GM21576 (cell line): ENCODE measurements around the gene FUT9.
A peak's percentile ranks its signal among the peaks of the same experiment; 100 is the strongest.

ENCODE experiments used
- ATAC-seq: cut with Tn5 transposase; IDR thresholded peaks from one replicate; pipeline ENCODE4 v1.9.1; 2021; ENCODE audit warnings: mild to moderate bottlenecking, moderate library complexity; ENCODE audit not compliant: unreplicated experiment

Gene FUT9

DNA sequence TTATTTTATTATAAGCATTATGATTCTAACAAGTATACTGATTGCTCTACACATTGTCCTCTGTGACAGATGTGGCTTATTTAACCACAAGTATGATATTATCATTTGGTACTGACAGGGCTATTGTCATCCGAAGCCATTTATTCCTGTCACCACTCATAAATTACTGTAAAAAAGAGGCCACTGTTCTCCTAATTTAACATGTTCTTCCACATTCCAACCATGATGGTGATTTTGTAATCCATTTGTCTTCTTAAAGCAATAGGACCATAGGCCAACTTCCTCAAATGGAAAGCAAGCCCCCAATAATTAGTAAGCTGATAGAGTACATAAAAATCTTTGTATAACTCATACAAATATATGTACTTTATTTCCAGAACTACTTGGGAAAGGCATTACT, 50.6 kb downstream of the FUT9 start:
- no peak for ATAC-seq

DNA sequence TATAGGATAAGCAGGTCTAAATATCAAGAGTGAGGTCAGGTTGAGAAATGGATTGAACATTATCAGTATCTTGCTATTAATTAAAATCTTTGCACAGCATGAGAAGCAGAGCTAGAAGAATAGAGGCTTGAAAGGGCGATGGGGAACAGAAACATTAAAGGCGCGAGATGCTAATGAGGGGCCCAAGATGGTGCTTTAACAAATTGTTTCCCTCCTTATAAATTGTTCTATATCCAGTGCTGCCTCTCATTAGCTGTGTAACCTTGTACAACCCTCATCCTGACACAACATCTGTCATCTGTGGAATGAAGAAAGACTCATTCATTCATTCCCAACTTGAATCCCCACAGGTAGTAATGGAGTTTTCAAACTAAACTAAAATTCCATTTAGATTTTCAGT, 57.8 kb downstream of the FUT9 start:
- no peak for ATAC-seq

DNA sequence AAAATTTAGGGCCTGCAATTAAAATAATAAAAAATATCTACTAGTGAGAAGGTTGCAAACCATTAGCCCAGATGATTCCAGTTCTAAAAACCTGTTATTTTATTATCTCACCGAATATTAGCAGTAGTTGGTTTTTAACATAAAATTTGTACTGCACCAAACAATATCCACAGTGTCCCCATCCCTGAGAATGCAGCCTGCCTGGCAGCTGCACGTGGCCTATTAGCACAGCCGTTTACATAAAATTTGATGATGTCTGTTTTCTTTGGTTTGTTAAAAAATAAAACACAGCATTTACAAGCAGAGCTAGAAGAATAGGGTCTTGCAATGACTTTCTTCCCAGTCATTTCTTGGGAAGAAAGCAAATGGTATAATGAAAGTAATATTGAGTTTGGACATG, 58.2 kb downstream of the FUT9 start:
- ATAC-seq, result no peak

DNA sequence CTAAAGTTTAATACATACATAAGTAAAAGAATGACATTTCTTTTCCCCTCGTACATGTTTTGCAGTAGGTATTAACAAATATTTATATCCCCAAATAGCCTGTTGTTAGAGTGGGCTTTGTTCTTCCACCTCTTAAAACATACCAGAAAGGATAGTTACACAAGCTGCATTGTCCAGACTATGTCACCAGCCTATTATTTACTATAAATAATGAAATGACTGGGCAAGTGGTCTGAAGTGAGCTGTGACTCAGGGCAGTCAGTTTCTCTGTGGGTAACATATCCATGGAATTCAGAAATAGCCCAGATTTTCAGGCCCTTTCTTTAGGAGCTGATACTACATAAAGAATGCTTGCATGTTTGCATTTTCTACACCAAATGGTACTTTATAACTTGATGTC, 60.1 kb downstream of the FUT9 start:
- ATAC-seq, result no peak

DNA sequence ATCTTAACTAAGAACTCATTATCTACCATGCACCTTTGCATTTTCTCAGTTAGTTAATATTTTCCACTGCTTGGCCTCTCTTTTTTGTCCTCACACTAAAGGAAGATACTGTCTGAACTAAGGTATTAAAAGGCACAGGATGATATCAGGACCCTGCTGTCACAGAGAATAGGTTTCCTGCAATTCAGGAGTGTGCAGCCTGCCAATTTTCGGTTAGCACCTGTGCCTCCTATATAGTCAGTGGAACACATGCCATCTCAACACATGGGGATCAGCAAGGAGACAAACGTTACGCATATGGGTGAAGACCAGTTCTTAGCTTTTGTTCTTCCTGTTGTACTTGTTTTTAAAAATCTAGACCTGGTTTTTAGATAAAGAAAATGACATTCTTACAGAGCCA, 71.0 kb downstream of the FUT9 start:
- ATAC-seq, result no peak

DNA sequence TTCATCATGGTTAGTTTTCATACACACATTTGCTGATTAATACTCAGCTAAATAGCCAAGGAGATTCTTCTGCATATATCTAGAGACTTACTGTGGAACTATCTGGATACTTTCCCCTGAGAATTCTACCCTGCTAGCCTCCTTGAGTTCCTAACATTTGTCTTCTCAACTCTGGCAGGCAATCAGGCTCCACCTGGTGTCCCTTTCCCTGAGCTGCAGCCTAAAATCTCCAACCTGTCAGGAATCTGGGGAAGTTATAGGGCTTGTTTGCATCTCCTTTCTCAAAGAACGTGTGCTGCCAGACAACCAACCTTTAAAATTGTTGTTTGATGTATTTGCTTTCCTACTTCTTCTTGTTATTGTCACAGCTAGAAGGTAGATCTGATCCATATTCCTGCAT, 73.4 kb downstream of the FUT9 start:
- no peak for ATAC-seq

DNA sequence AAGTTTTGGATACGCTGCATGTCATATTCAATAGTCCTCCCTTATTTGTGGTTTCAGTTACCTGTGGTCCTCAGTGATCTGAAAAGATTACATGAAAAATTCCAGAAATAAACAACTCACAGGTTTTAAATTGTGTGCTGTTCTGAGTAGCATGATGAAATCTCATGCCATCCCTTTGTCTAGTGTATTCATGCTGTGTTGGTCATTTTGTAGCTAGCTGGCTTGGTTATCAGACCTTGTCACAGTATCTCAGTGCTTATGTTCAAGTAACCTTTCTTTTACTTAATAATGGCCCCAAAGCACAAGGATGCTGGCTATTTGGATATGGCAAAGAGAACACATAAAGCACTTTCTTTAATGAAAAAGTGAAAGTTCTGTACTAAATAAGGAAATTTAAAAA, 78.3 kb downstream of the FUT9 start:
- ATAC-seq, result no peak

DNA sequence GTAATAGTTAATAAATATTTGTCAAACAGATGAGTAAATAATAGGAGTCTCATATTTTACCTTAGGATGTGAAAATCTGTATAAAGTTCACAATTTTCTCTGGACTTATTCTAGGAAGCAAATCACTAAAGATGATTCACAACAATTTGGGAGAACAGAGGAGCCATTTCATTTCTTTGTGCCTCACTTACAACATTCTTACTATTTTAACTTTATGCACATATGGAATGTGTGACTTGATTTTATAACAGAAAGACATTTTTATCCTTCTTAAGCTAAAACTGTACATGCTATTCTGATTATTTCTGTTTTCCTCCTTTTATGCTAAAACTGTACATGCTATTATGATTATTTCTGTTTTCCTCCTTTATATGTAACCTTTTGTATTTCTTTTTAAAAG, 83.3 kb downstream of the FUT9 start:
- ATAC-seq, result no peak

DNA sequence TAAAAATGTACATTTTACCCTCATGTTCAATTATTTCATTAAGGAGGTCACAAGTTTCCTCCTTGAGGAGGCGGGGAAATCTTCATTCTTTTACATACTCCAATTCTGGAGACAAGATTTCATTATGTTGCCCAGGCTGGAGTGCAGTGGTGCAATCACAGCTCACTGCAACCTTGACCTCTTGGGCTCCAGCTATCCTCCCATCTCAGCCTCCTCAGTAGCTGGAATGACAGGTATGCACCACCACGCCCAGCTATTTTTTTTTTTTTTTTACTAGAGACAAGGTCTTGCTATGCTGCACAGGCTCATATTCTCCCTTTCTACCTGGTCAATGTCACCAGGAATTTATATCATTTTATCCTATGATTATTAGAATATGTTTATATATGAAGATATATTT, 85.8 kb downstream of the FUT9 start:
- ATAC-seq, result no peak

DNA sequence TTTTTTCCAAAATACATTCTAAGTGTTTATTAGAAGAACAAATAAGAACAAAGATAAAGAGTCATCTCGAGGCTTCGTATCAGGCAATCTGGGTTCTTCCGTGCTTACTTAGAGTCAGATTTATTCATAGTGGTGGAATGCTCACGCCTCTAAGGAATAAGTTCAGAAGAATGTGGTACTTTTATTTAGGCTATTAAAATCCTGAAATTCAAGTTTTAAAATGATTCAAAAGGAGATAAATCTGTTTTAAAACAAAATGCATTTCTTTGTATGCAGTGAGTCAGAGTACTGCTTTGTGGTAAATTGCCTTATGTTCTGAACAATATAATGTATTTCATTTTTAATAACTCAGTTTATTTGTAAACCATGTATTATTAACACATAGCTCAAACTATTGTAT, 89.1 kb downstream of the FUT9 start:
- ATAC-seq, result no peak

DNA sequence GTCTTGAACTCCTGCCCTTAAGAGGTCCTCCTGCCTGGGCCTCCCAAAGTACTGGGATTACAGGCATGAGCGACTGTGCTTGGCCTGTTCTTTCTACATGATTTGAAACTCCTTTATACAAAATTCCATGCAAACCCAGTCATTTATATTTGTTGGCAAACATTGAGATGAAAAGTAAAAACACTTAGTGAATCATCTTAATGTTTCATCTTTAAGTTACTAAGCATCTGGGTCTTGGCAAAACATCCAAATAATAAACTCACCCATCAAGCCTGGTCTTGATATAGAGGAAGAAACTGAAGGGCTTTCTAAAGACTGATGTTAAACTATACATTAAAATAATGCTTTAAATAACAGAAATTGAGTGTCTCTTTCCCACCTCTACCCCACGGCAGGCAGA, 95.1 kb downstream of the FUT9 start:
- ATAC-seq, result no peak

DNA sequence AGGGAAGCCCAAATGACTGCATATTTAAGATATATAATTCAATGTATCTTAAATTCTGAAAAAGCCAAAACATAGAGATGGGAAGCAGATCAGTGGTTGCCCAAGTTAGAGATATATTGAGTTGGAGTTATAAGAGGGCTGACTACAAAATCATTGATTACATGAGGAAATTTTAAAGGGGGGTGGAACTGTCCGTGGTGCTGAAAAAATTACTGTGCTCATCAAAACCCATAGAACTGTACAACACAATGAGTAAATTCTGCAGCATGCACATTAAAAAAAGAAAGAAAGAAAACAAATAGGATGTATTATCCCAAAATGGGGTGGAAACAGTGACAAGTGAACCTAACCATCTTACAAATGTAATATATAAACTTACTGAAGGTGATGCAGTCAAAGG, 100.9 kb downstream of the FUT9 start:
- no peak for ATAC-seq

DNA sequence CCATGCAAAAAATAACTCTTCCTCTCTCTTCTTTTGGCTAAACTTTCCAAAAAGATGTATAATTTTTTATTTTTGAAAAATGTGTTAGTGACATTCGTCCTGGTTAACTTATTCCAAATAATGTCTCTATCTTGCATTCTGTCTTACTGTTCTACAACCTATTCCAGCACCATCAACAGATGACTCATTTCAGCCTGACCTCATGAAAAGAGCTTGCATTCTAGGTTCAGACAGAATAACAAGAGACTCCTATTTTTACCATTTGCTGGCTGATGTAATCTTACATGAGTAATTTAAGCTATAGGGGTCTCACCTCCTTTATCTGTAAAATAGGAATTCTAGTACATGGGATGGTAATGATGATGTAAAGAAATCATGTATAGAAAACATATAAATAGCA, 109.0 kb downstream of the FUT9 start:
- ATAC-seq, result no peak

DNA sequence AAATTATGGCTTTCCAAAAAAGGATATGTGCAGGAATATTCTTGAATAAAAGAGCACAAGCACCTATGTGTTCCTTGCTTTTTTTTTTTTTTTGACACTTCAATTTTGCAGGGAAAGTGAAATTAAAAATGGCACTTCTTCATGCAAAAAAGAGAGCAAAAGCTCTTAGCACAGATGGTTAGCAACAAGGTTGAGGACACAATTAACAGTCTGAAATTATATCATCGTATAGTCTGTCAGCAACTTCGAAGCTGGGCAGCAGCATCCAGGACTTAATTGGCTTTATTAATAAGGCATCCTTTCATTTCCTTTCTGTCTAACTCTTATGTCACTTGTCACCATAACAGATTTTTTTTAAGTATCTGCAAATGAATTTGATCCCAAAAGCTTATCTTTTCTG, 122.6 kb downstream of the FUT9 start:
- ATAC-seq, result no peak

DNA sequence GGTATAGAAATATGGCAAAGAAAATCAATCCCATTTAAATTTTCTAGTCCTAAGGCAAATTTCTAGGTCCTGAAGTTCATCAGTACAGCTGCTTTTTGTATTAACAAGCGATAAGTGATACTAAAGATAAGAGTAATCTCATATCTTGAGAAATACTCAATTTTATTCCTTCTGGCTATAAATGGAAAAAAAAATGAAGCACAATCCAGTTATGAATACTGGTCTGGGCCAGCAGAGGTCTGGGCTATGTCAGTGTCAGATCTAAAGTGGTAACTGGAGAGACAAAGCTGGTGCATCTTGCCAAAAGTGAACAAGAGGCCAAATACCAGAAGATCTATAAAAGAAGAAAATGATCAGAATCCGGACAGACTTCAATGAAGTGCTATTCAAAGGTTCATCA, 126.4 kb downstream of the FUT9 start:
- no peak for ATAC-seq

DNA sequence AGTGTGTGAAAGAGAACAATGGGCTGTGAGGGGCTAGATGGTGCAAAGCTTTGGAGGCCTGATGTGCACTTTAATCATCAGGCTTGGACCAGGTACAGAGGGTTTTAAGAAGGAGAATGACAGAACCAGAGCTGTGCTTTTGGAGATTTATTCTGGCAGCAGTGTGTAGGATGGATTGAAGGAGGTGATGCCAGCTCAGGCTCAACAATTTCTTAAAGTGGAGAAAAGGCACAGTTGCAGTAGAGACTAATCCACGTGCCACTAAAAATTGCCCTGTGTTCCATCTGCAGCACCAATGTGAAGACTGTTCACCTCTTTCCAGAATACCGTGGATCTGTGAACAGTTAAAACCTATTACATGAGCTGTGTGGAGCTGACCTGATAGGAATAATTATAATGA, 134.7 kb downstream of the FUT9 start:
- no peak for ATAC-seq

DNA sequence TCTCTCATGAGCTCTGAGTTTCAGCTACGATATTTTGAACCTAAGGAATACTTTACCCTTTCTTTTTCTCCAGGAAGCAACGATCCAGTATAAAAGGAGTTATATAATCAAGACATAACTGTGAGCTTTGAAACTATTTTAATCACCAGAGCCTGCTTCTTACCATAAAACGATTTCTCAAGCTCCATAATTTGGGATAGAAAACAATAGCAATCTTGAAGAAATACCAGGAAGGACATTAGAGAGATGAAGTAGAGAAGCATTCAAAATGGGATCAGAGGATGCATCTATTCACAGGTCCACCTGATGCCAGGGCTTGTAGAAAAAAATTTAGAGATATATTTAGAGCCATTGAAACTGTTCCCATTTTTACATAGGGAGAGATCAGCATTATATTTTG, 135.9 kb downstream of the FUT9 start:
- no peak for ATAC-seq

DNA sequence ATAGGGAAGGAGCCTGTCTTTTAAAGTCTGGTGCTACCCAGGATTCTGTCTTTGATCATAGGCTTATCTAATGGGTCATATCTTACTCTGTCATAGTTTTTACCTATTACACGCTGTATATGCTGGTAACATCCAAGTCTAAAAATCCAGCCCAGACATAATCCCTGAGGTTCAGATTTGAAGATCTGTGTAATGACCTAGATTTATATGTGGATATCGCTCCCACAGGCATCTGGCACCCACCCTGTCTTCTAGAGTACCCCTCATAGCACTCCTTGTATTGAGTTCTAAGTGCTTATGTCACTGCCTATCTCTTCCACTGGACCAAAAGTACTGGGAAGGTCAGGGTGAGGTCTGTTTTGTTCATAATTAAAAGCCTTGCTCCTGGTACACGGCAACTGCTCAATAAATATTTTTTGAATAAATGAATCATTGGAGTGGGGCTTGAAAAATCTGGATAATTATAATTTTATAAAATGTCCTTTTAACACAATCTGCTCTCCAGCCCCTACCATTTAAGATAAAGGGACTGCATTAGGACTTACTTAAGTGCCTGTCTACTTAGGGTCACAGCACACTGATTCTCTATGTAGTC, 136.4 kb downstream of the FUT9 start:
- ATAC-seq, result no peak

DNA sequence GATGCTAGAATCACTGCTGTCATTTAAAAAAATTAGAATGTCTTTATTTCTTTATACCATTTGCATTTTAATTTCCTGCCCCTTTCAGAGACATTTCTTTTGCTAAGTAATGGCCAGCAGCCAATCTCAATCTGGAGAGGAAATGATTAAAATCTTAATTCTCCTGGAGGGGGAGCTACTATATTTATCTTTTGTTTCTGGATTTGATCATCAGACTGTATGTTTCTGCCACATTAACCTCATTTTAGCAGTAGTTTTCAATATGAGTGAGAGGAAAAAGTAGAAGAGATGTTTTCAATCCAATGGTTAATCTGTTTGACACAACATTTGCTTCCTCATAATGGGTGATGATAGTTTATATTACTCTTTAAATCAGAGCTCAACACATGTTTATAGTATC, 138.0 kb downstream of the FUT9 start:
- no peak for ATAC-seq

DNA sequence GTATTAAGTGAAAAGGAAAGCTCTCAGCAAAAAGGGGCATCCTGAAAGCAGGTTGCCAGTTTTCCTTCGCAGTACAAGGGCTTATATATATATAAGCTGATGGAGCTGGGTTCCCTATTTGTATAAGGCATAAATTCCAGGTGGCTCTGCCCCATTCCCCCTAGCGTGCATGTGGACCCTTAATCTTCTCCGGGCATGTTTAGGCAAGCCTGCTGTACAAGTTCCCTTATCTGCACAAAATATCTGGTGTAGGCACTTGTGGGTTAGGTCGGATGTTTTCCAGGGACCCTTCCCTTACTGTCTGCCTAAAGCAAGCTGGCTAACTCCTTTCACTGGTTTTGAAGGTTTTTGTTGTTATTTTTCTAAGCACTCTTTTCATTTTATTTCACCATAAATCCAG, 140.7 kb downstream of the FUT9 start:
- ATAC-seq, result no peak

DNA sequence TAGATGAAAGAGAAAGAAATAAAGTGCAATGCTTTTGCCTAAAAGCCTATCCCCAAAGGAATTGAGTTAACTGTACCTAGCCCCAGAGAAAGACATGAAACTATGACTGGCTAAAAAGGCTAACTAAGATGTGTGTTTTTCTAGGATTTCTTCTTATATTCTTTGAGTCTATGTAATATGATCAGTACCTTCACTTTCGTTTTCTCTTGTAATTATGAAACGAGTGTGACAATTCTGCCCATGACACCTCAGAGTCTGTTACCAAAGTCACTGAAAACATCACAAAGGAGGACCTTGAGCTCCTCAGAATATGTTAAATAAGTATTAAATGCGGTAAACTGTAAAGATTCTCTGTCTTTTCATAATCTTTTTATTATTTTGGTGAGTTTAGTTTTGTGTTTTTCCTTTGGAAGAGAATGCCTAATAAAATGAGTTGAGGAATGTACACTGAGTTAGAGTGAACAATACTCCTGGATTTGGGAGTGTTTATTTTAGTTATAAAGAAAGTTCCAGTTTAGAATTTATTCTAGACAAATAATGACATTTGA, 141.3 kb downstream of the FUT9 start:
- peak; percentile 86 for ATAC-seq

DNA sequence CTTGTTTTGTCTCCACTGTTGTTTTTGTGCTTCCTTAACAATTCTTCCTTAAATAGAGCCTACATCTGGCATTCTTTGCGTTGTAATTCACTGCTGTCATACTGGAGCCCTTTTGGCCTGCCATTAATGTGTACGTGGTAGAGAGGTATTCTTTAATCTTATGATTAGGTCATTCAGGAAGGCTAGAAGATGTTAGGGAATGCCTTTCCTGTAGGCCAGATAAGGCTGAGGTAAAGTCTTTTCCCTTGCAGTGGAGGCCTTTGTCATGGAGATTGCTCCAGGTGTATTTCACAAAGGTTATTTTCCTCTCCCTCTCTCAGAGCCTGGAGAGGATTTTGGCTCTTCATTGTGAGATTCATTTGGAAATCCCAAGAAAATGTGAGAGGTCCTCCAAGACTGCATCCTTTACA, 146.9 kb downstream of the FUT9 start:
- ATAC-seq, result no peak

DNA sequence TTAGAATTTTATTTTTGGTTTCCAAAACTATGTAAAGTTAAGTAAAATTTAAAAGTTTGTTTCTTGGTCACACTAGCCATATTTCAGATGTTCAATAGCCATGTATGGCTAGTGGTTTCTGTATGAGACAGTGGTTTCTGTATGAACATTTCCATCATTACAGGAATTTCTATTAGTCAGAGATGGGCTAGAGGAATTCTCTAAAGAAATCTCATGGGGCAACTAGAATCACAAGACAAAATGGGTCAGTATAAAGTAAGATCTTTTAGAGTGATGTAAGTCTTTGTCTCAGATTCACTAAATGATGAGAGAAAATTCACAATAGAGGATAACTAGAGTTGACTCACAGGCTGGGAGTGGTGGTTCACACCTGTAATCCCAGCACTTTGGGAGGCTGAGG, 149.0 kb downstream of the FUT9 start:
- ATAC-seq, result no peak
